ENCODE data around the gene MFSD1.

DNA sequence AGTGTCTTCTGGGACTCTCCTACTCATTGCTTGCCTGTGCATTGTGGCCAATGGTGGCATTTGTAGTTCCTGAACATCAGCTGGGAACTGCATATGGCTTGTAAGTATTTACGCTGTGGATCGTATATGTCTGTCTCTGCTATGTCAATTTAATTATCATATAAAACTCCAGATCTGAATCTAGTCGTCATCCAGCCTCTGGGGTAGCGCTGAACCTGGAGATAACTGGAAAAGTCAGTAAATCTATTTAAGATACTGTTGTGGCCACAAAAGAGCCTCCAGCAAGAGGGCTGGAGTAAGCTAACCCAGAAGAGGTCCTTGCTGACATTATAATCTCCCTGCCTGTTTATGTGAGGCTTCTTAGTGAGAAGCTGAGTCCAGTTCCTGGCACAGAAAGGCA lies 21.6 kb downstream of the MFSD1 start:
- TF ChIP-seq, protein P1, sequence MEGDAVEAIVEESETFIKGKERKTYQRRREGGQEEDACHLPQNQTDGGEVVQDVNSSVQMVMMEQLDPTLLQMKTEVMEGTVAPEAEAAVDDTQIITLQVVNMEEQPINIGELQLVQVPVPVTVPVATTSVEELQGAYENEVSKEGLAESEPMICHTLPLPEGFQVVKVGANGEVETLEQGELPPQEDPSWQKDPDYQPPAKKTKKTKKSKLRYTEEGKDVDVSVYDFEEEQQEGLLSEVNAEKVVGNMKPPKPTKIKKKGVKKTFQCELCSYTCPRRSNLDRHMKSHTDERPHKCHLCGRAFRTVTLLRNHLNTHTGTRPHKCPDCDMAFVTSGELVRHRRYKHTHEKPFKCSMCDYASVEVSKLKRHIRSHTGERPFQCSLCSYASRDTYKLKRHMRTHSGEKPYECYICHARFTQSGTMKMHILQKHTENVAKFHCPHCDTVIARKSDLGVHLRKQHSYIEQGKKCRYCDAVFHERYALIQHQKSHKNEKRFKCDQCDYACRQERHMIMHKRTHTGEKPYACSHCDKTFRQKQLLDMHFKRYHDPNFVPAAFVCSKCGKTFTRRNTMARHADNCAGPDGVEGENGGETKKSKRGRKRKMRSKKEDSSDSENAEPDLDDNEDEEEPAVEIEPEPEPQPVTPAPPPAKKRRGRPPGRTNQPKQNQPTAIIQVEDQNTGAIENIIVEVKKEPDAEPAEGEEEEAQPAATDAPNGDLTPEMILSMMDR (IDR thresholded peaks at IDR 0.05) = no peak
- TF ChIP-seq EP300 (IDR thresholded peaks at IDR 0.05) = no peak
- no peak for TF ChIP-seq POLR2A (IDR thresholded peaks at IDR 0.05)
- no peak for TF ChIP-seq POLR2AphosphoS5 (IDR thresholded peaks at IDR 0.05)
